Measurements from ENCODE around the gene RAET1G.
"Not testable (repeated sequence)": the region's sequence is repeated elsewhere in the genome, so short reads cannot be mapped to it uniquely, and the experiment has no call there.

Gene RAET1G

GRCh38 chr6:149935246-149935645 lies 12.3 kb upstream of the RAET1G start:
- no peak for DNase-seq

DNA sequence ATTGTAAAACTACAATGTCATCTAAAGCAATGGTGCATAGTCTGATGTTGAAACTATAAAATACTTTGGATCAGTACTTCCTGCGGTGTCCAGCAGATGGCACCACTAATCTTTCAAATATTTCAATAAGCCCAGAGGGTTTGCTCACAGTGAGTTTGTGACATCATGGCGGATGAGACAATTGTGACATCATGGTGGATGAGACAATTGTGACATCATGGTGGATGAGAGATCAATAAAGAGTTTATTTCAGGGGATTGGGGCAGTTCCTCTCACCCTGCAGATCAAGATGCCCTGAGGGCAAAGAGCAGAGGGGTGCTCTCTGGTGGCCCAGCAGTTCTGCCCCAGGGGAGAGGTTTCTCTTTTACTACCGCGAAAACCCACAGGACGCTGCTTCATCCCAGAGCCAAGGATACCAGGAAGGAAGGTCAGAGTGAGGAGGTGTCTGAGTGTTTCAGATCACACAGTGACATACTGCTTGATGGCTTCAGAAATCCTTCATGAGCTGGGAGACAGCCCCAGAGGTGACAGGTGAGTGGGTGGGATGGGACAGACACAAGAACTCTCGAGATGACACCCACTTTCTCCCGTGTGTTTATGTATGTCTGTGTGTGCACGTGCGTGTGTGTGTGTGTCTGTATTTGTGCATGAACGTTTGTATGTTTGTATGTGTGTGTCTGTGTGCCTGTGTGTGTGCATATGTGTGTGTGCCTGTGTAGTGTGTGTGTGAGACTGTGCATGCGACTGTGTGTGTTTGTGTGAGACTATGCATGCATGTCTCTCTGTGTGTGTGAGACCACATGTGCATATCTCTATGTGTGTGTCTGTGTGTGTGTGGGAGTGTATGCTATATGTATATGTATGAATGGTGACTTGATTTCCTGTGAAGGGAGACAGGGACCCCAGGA lies 11.6 kb upstream of the RAET1G start:
- DNase-seq = peak in 22 of 51 donors; percentile 10 to 79 (median 27)

GRCh38 chr6:149933461-149933860 lies 10.5 kb upstream of the RAET1G start:
- DNase-seq = no peak

- no peak for DNase-seq
Measured at GRCh38 chr6:149933036-149933435, 10.1 kb upstream of the RAET1G start.

GRCh38 chr6:149931501-149931900 lies 8.6 kb upstream of the RAET1G start:
- DNase-seq = no peak

DNA sequence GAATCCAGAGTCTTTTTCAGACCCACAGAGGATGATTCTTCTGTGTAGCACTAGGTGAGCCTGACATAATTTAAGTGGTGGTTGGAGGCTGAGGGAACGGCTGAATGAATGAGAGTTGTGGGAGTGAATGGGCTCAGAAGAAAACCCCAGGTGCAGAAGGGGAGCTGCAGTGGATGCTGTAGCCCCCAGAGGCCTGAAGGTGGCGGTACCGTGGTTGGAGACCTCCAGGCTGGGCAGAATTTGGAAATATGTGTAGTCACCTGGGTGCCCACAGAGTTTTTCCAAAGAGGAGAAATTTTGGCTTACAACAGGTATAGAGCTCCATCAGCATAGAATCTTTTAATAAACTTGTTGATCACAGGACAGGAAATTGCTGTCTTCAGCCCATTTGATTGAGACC lies 6.5 kb upstream of the RAET1G start:
- DNase-seq = no peak

- DNase-seq = not testable (repeated sequence)
Measured at GRCh38 chr6:149927025-149927424, 4.1 kb upstream of the RAET1G start.

GRCh38 chr6:149925974-149926777 lies 3.3 kb upstream of the RAET1G start:
- peak in 44 of 51 donors; percentile 4 to 75 (median 45) for DNase-seq

DNA sequence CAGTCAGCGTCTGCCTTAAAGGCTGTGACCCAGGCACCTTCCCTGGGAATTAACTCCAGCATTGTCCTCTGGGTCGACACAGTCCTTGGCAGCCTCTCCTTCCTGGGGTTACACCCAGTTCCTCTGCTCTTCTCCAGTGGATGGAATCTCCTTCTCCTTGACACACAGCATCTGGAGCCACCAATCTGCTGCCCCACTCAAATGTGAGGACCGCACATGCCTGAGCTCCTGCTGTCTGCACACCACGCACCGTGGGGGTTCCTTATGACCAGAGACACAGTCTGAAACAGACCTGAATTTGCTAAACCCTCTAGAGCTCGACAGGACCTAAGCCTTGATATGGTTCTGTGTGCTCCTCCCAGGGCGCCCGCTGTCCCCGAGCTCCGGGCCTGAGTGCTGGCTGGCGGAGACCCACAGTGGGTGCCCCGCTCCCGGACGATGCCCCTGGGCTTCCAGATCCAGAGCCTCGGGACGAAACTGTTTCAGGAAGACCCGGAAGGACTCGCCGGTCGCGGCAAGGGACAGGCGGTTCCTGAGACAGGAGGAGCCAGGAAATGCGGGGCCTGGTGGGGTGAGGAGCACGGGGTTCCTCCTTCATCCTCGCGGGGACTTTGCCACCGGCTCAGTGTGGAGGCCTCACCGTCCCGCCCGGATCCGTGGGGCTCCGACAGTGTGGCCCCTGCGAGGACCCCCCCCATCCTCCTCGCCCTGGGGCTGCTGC lies 2.5 kb upstream of the RAET1G start:
- no peak for DNase-seq

DNA sequence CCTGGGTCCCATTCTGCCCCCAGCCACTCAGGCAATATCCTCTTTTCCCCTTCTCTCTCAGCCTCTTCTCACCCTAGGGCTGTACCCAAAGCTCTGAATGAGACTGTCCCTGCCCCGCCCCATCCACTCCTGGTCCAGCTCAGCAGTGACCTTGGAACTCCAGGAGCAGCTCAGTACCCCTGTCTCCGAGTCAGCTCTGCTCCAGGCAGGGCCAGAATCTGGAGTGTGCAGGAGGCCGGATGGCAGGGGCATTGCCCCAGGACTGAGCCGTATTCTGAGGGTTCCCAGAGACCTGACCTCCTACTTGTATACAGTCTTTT lies 2.0 kb upstream of the RAET1G start:
- no peak for DNase-seq

DNA sequence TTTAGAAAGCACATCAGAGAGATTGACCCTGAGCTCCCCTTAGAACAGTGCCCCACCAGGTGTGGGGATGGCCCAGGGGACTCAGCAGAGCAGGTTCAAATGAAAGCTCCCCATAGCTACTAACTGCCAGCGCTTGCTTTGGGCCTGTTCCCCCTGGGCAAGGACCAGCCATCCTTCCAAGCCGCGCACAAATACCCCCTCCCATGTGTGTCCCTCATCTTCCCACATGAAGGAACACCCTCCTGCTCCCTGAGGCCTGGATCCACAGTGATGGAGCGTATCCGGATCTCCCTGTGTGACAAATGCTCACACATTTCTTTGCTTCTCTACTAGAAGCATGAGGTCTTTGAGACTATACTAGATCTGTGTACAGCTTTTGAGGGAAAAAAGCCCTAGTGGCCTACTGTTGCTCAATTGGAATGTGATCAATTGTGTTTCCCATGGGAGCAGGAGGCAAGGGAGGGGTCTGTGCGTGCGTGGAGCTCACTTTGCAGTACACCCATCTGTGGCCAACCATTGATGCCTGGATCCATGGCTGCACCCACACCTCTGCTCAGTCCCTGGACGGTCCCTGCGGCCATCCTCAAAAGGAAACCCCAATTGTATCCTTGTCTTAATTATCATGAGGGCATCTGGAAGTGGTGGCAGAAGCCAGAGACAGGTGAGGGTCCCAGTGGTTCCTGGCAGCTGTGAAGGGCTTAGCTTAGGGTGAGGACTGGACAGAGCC lies 1.4 kb upstream of the RAET1G start:
- DNase-seq = no peak

GRCh38 chr6:149923327-149923986 lies 536 bp upstream of the RAET1G start:
- no peak for DNase-seq

DNA sequence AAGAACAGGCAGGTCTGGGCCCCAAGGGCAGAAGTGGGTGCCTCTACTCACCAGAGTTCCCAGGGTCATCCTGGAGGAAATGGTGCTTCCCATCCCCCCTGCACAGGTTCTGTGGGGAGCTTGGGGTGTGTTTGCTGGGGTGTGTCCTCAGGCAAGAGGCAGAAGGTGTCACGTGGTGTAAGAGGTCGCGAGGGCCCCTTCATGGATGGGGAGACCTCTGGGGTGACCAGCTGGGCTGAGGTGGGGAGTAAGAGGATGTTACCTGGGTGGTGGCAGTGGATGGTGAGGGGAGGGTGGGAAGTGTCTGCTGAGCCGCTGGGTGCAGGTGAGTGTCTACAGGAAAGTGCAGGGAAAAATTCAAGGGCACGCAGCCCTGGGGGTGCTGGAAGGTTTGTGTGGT lies 830 bp downstream of the RAET1G start:
- DNase-seq = not testable (repeated sequence)

- DNase-seq = no peak
Measured at GRCh38 chr6:149921361-149921760, 1.6 kb downstream of the RAET1G start.

DNA sequence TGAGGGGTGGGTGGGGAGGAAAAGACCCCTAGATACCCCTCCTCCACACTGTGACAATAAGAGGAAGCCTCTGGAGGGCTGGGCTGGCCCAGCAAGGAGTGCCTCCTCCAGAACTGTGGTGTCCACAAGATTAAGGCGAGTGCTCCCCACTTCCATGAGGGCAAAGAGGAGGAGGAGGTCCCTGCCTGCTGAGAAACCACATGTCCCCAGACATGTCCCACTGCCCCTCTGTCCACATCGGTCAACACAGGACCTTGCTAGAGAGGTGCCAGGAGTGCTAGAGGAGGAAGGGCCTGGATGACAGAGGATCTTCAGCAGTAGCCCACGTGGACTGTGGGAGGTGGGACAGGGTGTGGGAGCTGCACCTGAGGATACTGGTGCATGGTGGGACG lies 3.1 kb downstream of the RAET1G start:
- DNase-seq = no peak

DNA sequence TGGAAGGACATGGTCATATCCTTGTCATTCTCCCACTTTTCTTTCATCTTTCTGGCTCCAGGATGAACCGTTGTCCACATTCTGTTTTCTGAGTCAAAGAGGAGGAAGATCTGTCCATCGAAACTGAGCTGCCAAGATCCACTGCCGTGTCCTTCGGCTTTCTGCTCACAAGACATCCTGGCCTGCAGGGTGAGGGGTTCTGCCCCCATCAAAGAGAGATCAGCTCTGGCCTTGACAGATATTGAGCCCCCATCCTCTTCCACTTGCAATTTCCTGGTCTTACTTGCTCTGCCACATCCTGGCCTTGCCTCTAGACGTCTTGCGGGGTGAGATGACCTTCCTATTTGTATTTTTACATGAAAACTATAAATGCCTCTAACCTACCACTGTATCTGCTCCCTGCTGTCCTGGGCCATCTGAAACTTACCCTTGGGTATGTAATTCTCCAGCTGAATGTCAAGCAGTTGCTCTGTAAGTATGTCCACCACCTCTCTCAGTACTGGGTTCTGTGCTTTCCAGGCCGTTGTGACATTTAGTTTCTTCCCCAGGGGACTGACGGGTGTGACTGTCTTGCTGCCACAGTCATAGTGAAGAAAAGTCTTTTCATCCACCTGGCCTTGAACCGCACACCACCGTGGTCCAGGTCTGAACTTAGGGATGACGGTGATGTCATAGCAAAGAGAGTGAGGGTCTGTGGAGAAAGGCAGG lies 3.6 kb downstream of the RAET1G start:
- not testable (repeated sequence) for DNase-seq

DNA sequence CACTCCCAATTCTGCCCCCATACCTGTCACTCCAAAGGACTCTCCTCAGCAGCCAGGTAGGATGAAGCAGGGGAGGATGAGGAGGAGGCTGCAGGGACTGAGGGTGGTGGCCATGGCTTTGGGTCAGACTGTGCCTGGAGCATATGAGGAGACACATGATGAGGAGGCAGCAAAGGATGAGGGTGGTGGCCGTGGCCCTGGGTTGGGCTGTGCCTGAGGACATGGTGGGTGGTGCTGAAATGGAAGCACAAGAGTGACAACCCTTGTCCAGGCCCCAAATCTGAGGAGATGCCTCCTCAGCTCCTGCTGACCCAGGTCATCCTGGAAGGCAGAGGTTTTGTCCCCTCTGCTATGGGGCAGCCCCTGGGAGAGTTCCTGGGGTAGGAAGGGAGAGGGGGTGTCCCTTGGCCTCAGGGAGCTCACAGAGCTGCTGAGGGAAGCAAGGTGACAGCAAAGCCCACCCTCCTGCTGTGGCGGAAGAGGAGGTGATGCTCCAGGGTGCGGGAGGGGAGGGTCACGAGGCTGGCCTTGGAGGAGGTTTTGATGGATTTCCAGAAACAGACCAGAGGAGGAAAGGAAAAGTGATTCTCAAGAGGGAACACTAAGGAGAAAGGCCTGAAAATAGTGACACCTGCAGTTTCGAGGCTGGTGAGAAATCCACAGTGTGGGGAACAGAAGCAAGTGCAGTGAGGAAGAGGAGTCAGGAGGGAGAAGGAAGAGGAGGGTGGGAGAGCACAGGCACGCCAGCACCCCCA lies 4.6 kb downstream of the RAET1G start:
- no peak for DNase-seq

GRCh38 chr6:149917679-149918078 lies 5.2 kb downstream of the RAET1G start:
- no peak for DNase-seq
